ENCODE results near the gene STXBP6.

- TF ChIP-seq CTCF (conservative IDR thresholded peaks at IDR 0.05; ENCODE audit: low read depth, low read length) (no peak), EZH2 (IDR thresholded peaks at IDR 0.05; ENCODE audit: borderline replicate concordance, low read depth, low read length, poor library complexity, severe bottlenecking) (no peak)
Observed at GRCh38 chr14:25033358-25033757, 16.6 kb downstream of the STXBP6 start.
